SK-N-SH treated with all-trans-retinoic acid at 6 μM for 48 hours (cell line): Measurements from ENCODE around the gene KDM6B.

Experiments used
- ARNTL ChIP-seq: fragments of 450-650 bp; formaldehyde crosslinking; IDR thresholded peaks from 2 replicates; pipeline ENCODE4 v1.5.0; 2020; ENCODE audit warnings: low read depth, mild to moderate bottlenecking, moderate library complexity, borderline replicate concordance
- CSDC2 ChIP-seq: fragments of 250-450 bp; sonication (Bioruptor Pico); IDR thresholded peaks from 2 replicates; pipeline ENCODE4 v1.5.0; 2020; ENCODE audit warnings: mild to moderate bottlenecking, moderate library complexity
- CSRNP3 ChIP-seq: fragments of 250-450 bp; sonication (Bioruptor Pico); IDR thresholded peaks from 2 replicates; pipeline ENCODE4 v1.5.1; 2021; ENCODE audit warnings: mild to moderate bottlenecking, moderate library complexity
- ESRRG ChIP-seq: fragments of 250-450 bp; sonication (Bioruptor Pico); IDR thresholded peaks from 2 replicates; pipeline ENCODE4 v1.6.1; 2021; ENCODE audit warnings: mild to moderate bottlenecking
- GLIS3 ChIP-seq: fragments of 250-450 bp; sonication (Bioruptor Pico); IDR thresholded peaks from 2 replicates; pipeline ENCODE4 v1.5.0; 2020; ENCODE audit warnings: mild to moderate bottlenecking, moderate library complexity
- ISL1 ChIP-seq: fragments of 250-450 bp; sonication (Bioruptor Pico); IDR thresholded peaks from 2 replicates; pipeline ENCODE4 v2.1.2; 2022; ENCODE audit warnings: mild to moderate bottlenecking, moderate library complexity
- OSR1 ChIP-seq: fragments of 250-450 bp; sonication (Bioruptor Pico); IDR thresholded peaks from 2 replicates; pipeline ENCODE4 v1.8.0; 2022; ENCODE audit warnings: moderate library complexity, mild to moderate bottlenecking, inconsistent platforms
- PATZ1 ChIP-seq: fragments of 250-450 bp; sonication (Bioruptor Pico); IDR thresholded peaks from 2 replicates; pipeline ENCODE4 v1.8.0; 2020; ENCODE audit warnings: mild to moderate bottlenecking, moderate library complexity, borderline replicate concordance
- RARB ChIP-seq: fragments of 250-450 bp; sonication (Bioruptor Pico); IDR thresholded peaks from 2 replicates; pipeline ENCODE4 v1.8.0; 2021; ENCODE audit warnings: mild to moderate bottlenecking, moderate library complexity
- ZFP3 ChIP-seq: fragments of 250-450 bp; sonication (Bioruptor Pico); IDR thresholded peaks from 2 replicates; pipeline ENCODE4 v1.5.0; 2020; ENCODE audit warnings: mild to moderate bottlenecking, moderate library complexity
- ZFP30 ChIP-seq: fragments of 450-650 bp; formaldehyde crosslinking; IDR thresholded peaks from 2 replicates; pipeline ENCODE4 v1.5.0; 2022; ENCODE audit warnings: mild to moderate bottlenecking, moderate library complexity
- ZNF565 ChIP-seq: fragments of 450-650 bp; formaldehyde crosslinking; conservative IDR thresholded peaks from 2 replicates; pipeline ENCODE4 v1.5.0; 2020; ENCODE audit warnings: low read depth, mild to moderate bottlenecking, moderate library complexity
- TF ChIP-seq, protein P1 (sequence below): fragments of 250-450 bp; sonication (Bioruptor Pico); IDR thresholded peaks from 2 replicates; pipeline ENCODE4 v1.5.1; 2020; ENCODE audit warnings: low read depth, mild to moderate bottlenecking, moderate library complexity
- TF ChIP-seq, protein P2 (sequence below): fragments of 250-450 bp; sonication (Bioruptor Pico); IDR thresholded peaks from 2 replicates; pipeline ENCODE4 v1.5.0; 2020; ENCODE audit warnings: mild to moderate bottlenecking, moderate library complexity

DNA sequence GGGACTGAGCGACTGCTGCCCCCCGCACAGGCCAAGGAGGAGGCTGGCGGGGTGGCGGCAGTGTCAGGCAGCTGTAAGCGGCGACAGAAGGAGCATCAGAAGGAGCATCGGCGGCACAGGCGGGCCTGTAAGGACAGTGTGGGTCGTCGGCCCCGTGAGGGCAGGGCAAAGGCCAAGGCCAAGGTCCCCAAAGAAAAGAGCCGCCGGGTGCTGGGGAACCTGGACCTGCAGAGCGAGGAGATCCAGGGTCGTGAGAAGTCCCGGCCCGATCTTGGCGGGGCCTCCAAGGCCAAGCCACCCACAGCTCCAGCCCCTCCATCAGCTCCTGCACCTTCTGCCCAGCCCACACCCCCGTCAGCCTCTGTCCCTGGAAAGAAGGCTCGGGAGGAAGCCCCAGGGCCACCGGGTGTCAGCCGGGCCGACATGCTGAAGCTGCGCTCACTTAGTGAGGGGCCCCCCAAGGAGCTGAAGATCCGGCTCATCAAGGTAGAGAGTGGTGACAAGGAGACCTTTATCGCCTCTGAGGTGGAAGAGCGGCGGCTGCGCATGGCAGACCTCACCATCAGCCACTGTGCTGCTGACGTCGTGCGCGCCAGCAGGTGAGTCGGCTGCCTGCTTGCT, 15.2 kb downstream of the KDM6B start:
- TF ChIP-seq ZNF565 (CRISPR knock-in tag) (no peak), CSDC2 (no peak), OSR1 (CRISPR knock-in tag) (no peak), CSRNP3 (CRISPR knock-in tag) (no peak), ESRRG (CRISPR knock-in tag) (no peak), GLIS3 (no peak), ISL1 (no peak), RARB (no peak), PATZ1 (CRISPR knock-in tag) (no peak), ZFP3 (no peak), ARNTL (CRISPR knock-in tag) (no peak), ZFP30 (CRISPR knock-in tag) (no peak)
- TF ChIP-seq, protein P1, sequence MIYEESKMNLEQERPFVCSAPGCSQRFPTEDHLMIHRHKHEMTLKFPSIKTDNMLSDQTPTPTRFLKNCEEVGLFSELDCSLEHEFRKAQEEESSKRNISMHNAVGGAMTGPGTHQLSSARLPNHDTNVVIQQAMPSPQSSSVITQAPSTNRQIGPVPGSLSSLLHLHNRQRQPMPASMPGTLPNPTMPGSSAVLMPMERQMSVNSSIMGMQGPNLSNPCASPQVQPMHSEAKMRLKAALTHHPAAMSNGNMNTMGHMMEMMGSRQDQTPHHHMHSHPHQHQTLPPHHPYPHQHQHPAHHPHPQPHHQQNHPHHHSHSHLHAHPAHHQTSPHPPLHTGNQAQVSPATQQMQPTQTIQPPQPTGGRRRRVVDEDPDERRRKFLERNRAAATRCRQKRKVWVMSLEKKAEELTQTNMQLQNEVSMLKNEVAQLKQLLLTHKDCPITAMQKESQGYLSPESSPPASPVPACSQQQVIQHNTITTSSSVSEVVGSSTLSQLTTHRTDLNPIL, result no peak
- TF ChIP-seq, protein P2, sequence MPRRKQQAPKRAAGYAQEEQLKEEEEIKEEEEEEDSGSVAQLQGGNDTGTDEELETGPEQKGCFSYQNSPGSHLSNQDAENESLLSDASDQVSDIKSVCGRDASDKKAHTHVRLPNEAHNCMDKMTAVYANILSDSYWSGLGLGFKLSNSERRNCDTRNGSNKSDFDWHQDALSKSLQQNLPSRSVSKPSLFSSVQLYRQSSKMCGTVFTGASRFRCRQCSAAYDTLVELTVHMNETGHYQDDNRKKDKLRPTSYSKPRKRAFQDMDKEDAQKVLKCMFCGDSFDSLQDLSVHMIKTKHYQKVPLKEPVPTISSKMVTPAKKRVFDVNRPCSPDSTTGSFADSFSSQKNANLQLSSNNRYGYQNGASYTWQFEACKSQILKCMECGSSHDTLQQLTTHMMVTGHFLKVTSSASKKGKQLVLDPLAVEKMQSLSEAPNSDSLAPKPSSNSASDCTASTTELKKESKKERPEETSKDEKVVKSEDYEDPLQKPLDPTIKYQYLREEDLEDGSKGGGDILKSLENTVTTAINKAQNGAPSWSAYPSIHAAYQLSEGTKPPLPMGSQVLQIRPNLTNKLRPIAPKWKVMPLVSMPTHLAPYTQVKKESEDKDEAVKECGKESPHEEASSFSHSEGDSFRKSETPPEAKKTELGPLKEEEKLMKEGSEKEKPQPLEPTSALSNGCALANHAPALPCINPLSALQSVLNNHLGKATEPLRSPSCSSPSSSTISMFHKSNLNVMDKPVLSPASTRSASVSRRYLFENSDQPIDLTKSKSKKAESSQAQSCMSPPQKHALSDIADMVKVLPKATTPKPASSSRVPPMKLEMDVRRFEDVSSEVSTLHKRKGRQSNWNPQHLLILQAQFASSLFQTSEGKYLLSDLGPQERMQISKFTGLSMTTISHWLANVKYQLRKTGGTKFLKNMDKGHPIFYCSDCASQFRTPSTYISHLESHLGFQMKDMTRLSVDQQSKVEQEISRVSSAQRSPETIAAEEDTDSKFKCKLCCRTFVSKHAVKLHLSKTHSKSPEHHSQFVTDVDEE (CRISPR knock-in tag), result no peak
